NCI-H1092 treated with DMSO at 0.1 percent for 48 hours (cell line): ENCODE results near the gene FCRL2.
"Not testable (repeated sequence)": the region's sequence is repeated elsewhere in the genome, so short reads cannot be mapped to it uniquely, and the experiment has no call there.

Experiments used
- DNase-seq: peaks from one replicate; lab custom pipeline; 2025; lab: John Stamatoyannopoulos, UW

The FCRL2 gene

DNA sequence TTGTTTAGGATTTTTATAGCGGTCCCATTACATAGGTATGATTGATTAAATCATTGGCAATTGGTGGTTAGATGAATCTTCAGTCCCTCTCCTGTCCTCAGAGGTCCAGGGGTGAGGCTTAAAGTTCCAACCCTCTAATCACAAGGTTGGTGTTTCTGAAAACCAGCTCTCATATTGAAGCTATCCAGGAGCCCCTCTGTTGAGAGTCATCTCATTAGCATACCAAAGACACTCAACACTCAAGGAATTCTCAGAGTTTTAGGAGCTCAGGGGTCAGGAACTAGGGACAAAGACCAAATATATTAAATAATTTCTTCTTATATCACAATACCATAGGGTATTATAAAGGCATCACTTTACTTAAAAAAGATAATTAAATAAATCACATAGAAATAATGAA lies 23.3 kb downstream of the FCRL2 start:
- DNase-seq = no peak

DNA sequence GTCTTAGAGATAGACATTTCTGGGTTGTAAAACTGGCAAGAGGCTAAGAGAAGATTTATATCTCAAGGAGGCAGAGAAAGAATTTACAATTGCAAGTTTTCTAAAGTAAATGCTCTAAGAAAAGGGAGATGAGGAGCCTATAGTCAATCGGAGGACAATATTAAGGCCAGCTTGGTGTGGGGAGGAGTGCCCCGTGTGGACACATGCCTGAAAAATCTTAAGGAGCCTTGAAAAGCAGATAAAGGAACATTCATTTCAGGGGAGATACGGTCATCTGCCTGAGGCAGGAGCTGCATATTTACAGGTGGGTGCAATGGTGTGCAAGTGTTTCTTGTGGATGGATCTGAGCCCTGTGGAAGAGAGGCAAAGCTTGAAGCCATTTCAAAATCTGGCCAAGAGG lies 25.6 kb downstream of the FCRL2 start:
- DNase-seq = no peak

DNA sequence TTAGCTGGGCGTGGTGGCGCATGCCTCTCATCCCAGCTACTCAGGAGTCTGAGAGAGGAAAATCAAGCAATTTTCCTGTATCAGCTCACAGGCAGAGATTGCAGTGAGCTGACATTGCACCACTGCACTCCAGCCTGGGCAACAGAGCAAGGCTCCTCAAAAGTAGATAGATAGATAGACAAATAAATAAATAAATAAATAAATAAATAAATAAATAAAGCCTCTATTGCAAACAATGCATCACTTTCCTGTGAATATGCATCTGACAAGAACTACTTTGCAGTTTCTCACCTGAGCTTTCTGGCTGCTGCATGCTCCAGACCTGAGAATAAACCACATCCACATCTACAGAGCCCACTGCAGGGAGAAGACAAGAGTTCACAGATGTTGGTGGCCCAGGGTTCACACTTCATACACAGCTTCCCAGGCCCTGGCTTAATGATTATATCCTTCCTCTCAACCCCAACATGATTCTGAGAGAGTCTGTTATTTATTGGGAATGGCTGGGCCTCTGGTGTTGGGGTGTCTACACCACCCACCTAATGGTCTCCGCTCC lies 28.6 kb downstream of the FCRL2 start:
- DNase-seq = no peak

DNA sequence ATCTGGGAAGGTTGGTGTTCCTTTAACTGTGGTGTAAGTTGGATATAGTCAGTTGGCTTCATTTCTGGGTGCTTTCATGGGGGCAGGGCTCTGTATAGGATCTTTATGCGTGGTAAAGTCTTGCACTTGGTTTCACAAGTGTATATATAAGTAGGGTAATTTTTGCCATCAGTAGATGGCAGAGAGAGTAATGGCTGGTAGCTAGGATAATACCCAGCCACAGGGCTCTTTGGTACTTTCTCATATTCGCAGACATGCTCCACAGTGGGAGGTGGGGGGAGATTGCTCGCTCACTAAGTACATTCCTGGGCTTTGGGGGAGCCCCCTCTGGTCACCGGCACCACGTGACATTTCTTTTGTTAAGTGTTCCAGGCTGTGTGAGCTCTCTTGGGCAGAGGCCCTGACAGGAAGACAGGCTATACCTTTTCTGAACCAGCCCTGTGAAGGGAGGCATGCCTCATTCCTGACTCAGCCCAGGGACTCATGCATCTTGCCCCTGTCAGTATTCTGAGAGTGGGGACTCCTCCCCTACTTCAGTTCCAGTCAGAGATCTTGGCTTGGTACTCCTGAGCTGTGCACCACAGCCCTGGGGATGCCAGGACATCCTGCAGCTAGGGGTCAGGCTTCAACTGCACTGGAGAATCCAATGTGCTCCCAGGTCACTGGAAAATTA lies 37.6 kb downstream of the FCRL2 start:
- no peak for DNase-seq

DNA sequence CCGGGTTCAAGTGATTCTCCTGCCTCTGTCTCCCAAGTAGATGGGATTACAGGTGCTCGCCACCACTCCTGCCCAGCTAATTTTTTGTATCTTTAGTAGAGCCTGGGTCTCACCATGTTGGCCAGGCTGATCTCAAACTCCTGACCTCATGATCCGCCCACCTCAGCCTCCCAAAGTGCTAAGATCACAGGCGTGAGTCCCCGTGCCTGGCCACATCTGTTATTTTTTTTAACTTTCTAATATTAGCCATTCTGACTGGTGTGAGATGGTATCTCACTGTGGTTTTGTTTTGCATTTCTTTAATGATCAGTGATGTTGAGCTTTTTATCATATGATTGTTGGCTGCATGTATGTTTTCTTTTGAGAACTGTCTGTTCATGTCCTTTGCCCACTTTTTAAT lies 40.9 kb downstream of the FCRL2 start:
- DNase-seq = not testable (repeated sequence)

DNA sequence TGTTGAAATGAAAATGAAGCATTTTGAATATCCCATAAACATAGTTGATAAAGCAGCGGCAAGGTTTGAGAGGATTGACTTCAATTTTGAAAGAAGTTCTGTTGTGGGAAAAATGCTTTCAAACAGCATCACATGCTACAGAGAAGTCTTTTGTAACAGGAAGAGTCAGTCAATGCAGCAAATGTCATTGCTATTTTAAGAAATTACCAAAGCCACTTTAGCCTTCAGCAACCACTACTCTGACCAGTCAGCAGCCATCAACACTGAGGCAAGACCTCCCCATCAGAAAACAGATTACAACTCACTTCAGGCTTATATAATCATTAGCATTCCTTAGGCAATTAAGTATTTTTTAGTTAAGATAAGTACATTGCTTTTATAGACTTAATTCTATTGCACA lies 42.6 kb downstream of the FCRL2 start:
- DNase-seq = no peak

DNA sequence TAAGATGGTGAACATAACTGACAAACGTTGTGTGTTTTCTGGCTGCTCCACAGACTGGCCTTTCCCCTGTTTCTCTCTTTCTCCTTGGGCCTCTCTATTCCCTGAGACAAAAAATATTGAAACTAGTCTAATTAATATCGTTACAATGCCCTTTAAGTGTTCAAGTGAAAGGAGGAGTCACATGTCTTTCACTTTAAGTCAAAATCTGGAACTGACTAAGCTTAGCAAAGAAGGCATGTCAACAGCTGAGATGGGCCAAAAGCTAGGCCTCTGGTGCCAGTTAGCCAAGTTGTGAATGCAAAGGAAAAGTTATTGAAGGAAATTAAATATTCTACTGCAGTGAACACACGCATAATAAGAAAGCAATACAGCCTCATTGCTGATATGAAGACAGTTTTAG lies 44.2 kb downstream of the FCRL2 start:
- no peak for DNase-seq

DNA sequence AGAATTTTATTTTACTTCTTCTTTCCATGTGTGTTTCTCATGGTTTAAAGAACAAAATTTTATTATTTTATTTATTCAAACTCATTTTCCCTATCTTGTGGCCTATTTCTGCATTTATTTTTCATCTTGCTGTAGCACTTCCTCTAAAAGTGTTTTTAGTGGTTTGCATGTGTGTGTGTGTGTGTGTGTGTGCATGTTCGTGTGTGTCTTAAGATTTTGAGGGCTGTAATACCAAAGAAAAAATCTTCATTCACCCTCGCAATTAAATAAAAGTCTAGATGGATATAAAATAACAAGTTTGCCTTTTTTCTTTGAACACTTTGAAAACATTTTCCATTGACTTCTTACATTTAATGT lies 51.7 kb downstream of the FCRL2 start:
- DNase-seq = no peak

DNA sequence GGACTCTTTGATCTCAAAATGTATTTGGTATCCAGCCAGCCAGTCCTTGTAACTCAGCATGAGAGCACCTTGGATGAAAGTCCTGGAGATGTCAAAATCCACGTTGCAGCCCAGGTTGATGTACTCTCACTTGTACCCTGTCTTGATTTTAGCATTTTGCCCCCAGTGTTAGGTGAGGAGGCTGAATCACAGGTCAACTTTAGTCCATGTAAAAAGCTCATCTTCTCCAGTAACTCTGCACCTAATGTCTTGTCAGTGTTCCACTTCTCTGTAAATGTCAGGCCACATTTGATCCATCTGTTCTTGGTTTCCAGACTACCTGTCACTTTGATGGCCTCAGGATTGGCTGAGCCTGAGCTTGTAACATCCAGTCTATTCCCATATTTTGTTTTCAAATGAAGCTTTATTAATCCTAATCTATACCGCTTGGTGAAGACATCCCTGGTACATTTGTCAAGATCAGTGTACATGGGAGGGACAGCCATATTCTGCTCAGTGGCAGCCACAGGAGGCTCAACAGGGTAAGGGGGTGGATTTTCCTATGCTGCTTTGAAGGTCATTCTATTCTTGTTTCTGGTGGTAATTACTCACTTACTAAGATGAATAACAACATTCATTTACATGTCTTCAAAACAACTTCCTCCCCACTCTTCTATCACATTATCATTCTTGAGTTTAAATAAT lies 52.3 kb downstream of the FCRL2 start:
- DNase-seq = no peak

DNA sequence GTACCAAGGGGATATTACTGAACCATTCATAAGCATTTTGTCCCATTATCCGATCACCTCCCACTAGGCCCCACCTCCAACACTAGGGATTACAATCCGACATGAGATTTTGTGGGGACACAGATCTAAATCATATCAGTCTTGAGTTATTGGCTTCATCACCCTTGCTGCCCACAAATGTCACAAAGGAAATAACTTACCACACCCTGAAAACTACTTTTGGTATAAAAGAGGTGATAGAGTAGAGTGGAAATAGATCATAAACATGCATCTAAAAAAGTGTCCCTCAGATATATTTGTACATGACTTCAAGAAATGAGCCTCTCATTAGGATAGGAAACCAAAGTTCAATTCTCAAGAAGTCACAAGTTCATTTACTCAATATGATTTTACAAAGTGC lies 53.8 kb downstream of the FCRL2 start:
- no peak for DNase-seq

DNA sequence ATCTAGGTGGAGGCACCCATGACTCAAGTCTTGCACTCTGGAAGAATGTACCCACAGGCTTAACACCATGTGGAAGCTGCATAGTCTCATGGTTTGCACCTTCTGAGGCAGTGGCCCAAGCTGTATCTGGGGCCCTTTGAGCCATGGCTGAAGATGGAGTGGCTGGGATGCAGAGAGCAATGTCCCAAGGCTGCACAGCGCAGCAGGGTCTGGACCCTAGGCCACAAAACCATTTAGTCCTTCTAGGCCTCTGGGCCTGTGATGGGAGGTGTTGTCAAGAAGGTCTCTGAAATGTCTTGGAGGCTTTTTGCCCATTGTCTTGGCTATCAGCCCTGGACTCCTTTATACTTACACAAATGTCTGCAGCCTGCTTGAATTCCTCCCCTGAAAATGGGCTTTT lies 54.9 kb downstream of the FCRL2 start:
- DNase-seq = no peak

DNA sequence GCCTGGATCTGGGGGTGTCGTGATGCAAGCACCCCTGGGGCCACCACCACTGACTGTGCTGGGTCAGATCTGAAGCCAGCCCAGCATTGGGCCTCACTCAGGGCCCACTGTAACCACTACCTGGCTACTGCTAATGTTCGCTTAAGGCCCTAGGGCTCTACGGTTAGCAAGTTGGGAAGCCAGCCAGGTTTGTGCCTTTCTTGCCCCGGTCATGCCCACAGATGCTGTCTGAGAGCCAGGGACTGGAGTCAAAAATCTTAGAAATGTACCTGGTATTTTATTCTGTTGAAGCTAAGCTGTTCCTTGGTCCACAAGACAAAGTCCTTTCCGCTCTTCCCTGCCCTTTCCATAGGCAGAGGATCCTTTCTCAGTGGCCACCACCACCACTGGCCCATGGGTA lies 61.2 kb downstream of the FCRL2 start:
- no peak for DNase-seq

DNA sequence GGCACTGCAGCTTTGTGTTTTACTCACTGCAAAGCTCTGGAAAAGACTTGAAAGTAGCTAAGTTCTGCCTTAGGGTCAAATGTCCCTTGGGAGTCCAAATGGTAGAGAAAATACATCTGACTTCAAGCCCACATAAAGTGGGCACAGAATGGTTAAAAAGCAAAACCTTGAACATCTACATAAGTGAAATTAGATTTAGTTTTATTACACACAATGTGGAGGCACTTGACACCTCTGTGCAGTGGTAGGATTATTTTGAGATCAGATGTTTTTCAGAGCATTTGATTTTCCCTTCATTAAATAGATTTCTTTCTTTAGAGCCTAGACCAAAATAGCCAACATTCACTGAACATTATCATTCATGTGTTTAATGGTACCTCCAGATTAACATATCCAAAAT lies 65.1 kb downstream of the FCRL2 start:
- no peak for DNase-seq

DNA sequence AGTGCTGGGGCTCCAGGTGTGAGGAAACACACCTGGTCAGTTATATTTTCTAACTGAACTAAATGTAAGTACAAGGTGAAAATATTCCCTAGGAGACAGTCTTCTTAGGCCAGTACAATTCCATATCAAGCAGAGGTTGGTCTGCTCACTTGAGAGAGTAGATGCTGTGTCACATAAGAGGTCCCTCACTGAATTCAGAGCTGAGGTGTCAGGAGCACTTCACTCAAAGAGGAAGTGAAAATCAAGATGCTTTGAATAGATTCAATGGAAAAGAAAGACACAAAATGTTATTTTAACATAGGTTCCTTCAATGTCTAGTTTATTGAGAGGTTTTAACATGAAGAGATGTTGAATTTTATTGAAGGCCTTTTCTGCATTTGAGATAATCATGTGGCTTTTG lies 72.1 kb downstream of the FCRL2 start:
- DNase-seq = no peak

DNA sequence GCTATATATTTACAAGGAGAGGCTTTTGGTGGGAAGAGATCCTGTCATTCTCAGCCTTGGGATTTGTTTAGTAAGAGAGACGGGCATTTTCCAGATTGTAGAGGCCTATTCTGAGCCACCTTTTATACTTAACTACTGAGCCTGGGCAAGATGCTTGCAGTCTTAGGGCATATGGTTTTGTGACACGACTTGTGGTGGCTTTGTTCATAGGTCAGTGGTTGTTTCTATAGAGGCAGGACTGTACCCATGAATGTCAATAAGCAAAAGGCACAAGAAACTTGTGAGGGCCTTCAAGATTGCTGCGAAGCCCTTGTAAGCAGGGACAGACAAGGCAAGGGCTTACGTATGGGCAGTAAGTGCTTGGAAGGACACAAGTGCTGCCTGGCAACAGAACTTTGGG lies 73.0 kb downstream of the FCRL2 start:
- DNase-seq = no peak

DNA sequence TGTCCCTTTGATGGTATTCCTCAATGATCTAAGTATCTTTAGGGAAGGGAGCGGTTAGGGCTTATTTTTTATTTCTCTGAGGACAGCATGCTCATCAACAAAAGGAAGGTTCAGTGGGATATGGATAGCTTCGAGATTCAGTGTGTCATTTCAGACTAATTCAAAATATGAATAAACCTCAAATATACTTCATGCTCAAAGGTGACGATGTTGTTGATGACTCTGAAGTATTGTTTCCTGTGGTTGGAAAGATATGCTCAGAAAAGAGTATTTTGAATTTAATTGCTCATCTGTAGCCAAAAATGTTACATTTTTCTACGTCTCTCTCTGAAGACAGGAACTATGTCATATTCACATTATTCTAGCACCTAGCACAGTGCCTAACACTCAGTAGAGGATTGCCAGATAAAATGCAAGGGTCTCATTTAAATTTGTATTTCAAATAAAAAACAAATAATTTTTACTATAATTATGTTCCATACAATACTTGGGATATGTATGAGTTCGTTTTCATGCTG lies 74.6 kb downstream of the FCRL2 start:
- no peak for DNase-seq

DNA sequence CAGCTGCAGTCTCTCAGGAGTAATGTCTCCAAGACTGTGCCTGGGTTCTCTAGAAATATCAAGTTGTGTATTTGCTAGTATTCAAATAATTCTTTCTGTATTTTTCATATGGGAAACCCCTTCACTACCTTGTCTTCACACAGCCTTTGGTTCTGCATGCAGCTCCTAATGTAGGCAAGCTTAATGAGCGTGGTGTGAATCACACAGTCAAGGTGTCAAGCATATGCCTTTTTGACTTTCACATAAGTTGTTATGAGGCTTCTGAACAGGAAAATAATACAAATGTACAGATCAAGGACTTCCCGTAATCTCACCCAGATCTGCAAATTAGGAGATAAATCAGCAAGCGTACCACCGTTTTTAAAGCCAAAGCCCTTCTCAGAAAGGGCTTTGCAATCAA lies 76.2 kb downstream of the FCRL2 start, which contains the start of gene FCRL3:
Gene FCRL3 (minus strand): TSS at position 38 of the 400 bp plus-strand sequence. CDS start 280 bp downstream, outside the sequence.
- DNase-seq = no peak

DNA sequence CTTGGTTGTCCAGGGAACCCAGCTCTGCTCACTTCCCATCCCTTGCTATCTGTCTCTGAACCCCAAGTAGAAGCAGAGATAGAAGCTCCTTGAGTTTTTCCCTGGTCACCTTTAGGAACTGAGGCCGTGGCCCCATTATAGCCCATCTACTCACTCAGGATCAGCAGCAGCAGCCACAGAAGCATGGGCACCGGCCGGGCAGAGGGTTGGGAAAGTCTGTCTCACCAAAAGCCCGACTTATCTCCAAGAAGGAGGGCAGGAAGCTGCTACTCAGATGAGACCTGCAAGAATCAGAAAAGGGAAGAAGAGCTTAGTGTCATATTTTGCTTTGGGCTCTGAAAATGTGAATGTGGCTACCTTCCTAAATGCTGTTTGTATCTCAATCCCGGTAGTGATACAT lies 76.6 kb downstream of the FCRL2 start:
- no peak for DNase-seq

DNA sequence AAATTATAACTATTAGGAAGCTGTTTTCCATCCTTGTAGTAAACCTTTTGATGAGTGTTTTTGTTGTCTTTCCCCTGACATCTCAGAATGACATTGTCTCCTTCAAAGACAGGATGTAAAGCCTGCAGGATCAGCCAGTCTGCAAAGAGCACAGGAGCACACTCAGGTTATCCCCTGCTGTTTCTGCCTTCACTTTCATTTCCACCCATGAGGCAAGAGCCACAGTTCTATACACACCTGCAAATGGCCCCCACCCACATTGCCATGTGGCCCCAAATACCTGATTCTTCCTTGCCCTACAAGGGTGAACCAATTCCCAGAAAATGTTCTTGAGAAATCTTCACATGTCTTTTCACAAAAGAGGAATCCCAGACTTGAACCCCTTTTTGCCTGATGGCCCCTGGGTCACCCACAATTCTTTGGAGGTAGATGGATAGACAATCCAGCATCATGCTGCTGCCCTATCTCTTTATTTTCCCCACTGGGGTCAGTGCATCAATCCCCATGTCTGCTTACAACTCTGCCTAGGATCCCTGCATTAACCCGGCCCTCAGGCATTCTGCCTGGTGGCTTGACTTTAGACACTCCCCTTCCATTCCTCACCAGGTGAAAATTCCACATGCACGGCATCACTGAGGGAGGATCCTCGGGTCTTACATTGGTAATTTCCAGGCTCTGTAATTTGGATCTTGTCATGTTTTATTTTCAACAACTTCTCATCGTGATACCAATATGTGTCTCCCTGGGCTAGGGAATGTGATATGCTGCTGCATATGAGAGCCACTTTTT lies 79.0 kb downstream of the FCRL2 start:
- DNase-seq = no peak

DNA sequence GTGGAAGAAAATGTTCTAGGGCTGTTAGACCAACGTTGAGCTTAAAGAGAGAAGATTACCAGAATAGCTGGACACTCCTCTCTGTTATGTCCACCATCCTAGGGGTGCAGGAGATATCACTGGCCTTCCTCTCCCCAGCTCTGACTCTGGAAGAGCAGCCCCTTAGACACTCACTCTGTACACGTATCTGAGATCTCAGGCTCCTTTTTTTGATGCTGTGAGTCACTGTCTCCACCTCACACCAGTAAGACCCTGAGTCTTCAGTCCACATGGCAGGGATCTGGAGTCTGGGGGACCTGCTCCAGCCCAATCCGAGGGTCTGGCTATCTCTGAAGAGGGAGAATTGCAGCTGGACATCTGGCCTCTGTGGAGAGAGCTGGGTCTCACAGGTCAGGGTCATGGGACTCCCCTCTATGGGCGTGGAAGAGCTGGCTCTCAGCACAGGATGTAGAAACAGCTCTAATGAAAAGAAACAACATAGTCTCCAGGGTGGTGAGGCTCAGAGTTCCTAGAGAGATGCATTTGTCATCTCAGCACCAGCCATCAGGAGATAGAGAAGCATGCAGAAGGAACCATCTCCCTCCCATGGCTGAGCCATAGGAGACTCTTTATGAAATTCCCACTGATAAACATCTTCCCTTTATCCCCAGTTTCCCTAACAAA lies 79.8 kb downstream of the FCRL2 start:
- DNase-seq = no peak
